ENCODE results near the gene SLC3A2. TPM values are rescaled to one million over a fixed set of nuclear protein-coding genes. Genes with fewer than 3 reads are reported as not detected.
A peak's percentile ranks its signal among the peaks of the same experiment; 100 is the strongest.

SLC3A2 gene
- total RNA-seq, 4 donors from 2014 or later = 108 to 148 (median 133) TPM

GRCh38 chr11:62879235-62879978, 1.3 kb upstream of the SLC3A2 start:
- no peaks in the 10 kb centered on the region for H3K27me3 ChIP-seq
- H3K4me1 ChIP-seq = peaks cover 0 to 45% (median 35%) of the 10 kb centered on the region in 4 donors
- peaks cover 0 to 21% (median 5%) of the 10 kb centered on the region in 3 donors for H3K36me3 ChIP-seq
- no peaks in the 10 kb centered on the region for H3K9me3 ChIP-seq
- WGBS, 2 donors = 34 to 47% methylated on average over 7 of the region's 7 CpGs
- peak overlapping the region; percentile 94 to 100 (median 99) for H3K27ac ChIP-seq
- TF ChIP-seq CTCF (IDR thresholded peaks at IDR 0.05) = no peak
- peak in 1 of 2 donors; percentile 84 for TF ChIP-seq EP300 (IDR thresholded peaks at IDR 0.05)
- TF ChIP-seq POLR2A (IDR thresholded peaks at IDR 0.05) = no peak
- peak in 1 of 2 donors; percentile 64 for DNase-seq (ENCODE audit: low spot score in 2 of 2)
- peak overlapping the region; percentile 73 to 100 (median 93) for H3K4me3 ChIP-seq

- peak overlapping the region; percentile 94 to 100 (median 99) for H3K27ac ChIP-seq
- H3K4me3 ChIP-seq = peak overlapping the region; percentile 73 to 100 (median 93)
- no peaks in the 10 kb centered on the region for H3K27me3 ChIP-seq
- 0% methylated on average over 13 to 16 of the region's 16 CpGs for WGBS, 2 donors
- no peak for DNase-seq (ENCODE audit: low spot score in 2 of 2)
- no peaks in the 10 kb centered on the region for H3K9me3 ChIP-seq
- peaks cover 5 to 30% (median 10%) of the 10 kb centered on the region in 3 donors for H3K36me3 ChIP-seq
- peaks cover 0 to 54% (median 36%) of the 10 kb centered on the region in 4 donors for H3K4me1 ChIP-seq
- TF ChIP-seq EP300 (IDR thresholded peaks at IDR 0.05) (no peak), CTCF (IDR thresholded peaks at IDR 0.05) (no peak), POLR2A (IDR thresholded peaks at IDR 0.05) (no peak)
These were observed 379 bp upstream of the SLC3A2 start for GRCh38 chr11:62880231-62880802.

GRCh38 chr11:62881579-62882430, 1.1 kb downstream of the SLC3A2 start:
- Histone ChIP-seq H3K4me3 (peak overlapping the region; percentile 73 to 100 (median 93)), H3K36me3 (peaks cover 6 to 45% (median 21%) of the 10 kb centered on the region in 3 donors), H3K27ac (peak overlapping the region; percentile 94 to 100 (median 99)), H3K27me3 (no peaks in the 10 kb centered on the region), H3K4me1 (peaks cover 0 to 67% (median 37%) of the 10 kb centered on the region in 4 donors), H3K9me3 (no peaks in the 10 kb centered on the region)
- WGBS, 2 donors = 3 to 4% methylated on average over 19 to 20 of the region's 21 CpGs
- DNase-seq (ENCODE audit: low spot score in 2 of 2) = peak; percentile 89 to 97
- TF ChIP-seq CTCF (IDR thresholded peaks at IDR 0.05) = no peak
- TF ChIP-seq EP300 (IDR thresholded peaks at IDR 0.05) = peak; percentile 95 to 96

GRCh38 chr11:62882431-62882749, 1.7 kb downstream of the SLC3A2 start:
- H3K27ac ChIP-seq = peak overlapping the region; percentile 94 to 100 (median 99)
- no peak for TF ChIP-seq POLR2A (IDR thresholded peaks at IDR 0.05)
- TF ChIP-seq CTCF (IDR thresholded peaks at IDR 0.05) = no peak
- no peak for TF ChIP-seq EP300 (IDR thresholded peaks at IDR 0.05)
- H3K27me3 ChIP-seq = no peaks in the 10 kb centered on the region
- H3K9me3 ChIP-seq = no peaks in the 10 kb centered on the region
- H3K4me1 ChIP-seq = peaks cover 0 to 73% (median 38%) of the 10 kb centered on the region in 4 donors
- 25 to 31% methylated on average over 6 of the region's 6 CpGs for WGBS, 2 donors
- H3K4me3 ChIP-seq = peak overlapping the region; percentile 73 to 100 (median 93)
- DNase-seq (ENCODE audit: low spot score in 2 of 2) = no peak
- H3K36me3 ChIP-seq = peaks cover 8 to 51% (median 27%) of the 10 kb centered on the region in 3 donors
